Mesothelial cell of epicardium (in vitro differentiated cells): Measurements from ENCODE around the gene UGGT1. TPM values are rescaled to one million over a fixed set of nuclear protein-coding genes. Genes with fewer than 3 reads are reported as not detected.

Experiments
- DNase-seq, 2 experiments: peaks; one replicate each; pipeline ENCODE4 v3.0.0; 2021; ENCODE audit warnings: low spot score in 2 of 2; ENCODE audit not compliant: unreplicated experiment in 2 of 2
- H3K27ac Mint-ChIP-seq: 2 replicates; pipeline ENCODE4 v1.8.0; 2021; ENCODE audit warnings: mixed read lengths
- H3K27me3 Mint-ChIP-seq: 2 replicates; pipeline ENCODE4 v1.8.0; 2021; ENCODE audit warnings: low read depth, mixed read lengths
- H3K36me3 Mint-ChIP-seq: 2 replicates; pipeline ENCODE4 v1.8.0; 2021; ENCODE audit warnings: mixed read lengths
- H3K4me1 Mint-ChIP-seq: 2 replicates; pipeline ENCODE4 v1.8.0; 2021; ENCODE audit warnings: mixed read lengths
- H3K4me3 Mint-ChIP-seq: 2 replicates; pipeline ENCODE4 v1.8.0; 2021; ENCODE audit warnings: mild to moderate bottlenecking, moderate library complexity, mixed read lengths
- H3K9me3 Mint-ChIP-seq: 2 replicates; pipeline ENCODE4 v1.8.0; 2021; ENCODE audit warnings: mixed read lengths
- total RNA-seq: library from RNA; stranded (reverse); gene quantifications from 3 replicates; pipeline ENCODE4 v1.2.1, GENCODE V29; 2021
- TF ChIP-seq, protein P1 (sequence below): fragments of 200-600 bp; sonication (generic); IDR thresholded peaks from one replicate; pipeline ENCODE4 v1.5.0; 2021; ENCODE audit warnings: antibody characterized with exemption; ENCODE audit not compliant: unreplicated experiment

The UGGT1 gene
- total RNA-seq, 1 donor from 2014 or later = 41.8 TPM

DNA sequence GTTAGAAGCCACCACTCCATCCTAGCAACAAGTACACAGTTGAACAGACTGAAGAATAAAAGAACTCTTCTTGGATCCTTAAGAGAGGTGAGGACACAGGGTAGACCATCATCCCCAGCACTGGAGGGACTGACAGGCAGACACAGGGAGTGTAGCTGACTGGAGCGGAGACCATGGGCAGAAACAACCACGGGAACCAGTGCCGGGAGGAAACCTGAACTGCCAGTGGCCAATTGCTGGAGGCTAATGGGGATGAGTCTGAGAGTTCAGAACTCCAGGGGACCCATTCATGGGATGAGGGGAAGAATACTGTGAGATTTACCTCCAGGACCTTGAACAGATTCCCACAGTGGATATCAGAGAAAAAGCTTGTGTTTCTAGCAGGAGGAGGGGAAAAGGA lies 150.9 kb downstream of the UGGT1 start:
- TF ChIP-seq, protein P1, sequence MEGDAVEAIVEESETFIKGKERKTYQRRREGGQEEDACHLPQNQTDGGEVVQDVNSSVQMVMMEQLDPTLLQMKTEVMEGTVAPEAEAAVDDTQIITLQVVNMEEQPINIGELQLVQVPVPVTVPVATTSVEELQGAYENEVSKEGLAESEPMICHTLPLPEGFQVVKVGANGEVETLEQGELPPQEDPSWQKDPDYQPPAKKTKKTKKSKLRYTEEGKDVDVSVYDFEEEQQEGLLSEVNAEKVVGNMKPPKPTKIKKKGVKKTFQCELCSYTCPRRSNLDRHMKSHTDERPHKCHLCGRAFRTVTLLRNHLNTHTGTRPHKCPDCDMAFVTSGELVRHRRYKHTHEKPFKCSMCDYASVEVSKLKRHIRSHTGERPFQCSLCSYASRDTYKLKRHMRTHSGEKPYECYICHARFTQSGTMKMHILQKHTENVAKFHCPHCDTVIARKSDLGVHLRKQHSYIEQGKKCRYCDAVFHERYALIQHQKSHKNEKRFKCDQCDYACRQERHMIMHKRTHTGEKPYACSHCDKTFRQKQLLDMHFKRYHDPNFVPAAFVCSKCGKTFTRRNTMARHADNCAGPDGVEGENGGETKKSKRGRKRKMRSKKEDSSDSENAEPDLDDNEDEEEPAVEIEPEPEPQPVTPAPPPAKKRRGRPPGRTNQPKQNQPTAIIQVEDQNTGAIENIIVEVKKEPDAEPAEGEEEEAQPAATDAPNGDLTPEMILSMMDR = no peak
- peaks cover 7% of the 10 kb centered on the region for H3K9me3 Mint-ChIP-seq
- DNase-seq = no peak
- peaks cover 7% of the 10 kb centered on the region for H3K4me1 Mint-ChIP-seq
- H3K27me3 Mint-ChIP-seq = no peaks in the 10 kb centered on the region
- H3K36me3 Mint-ChIP-seq = peaks cover 8% of the 10 kb centered on the region
- no peak overlapping the region for H3K27ac Mint-ChIP-seq
- H3K4me3 Mint-ChIP-seq = no peak overlapping the region

Other genes starting within 250 kb of the UGGT1 start
- 32.9 to 34.7 TPM (median 34.1 TPM) in 3 replicates for gene POLR2D, start 233.0 kb upstream of the UGGT1 start, total RNA-seq
- 23.1 to 24.6 TPM (median 24.1 TPM) in 3 replicates for gene AMMECR1L, start 205.2 kb upstream of the UGGT1 start, total RNA-seq
- gene SAP130, start 63.1 kb upstream of the UGGT1 start, total RNA-seq = 35.9 to 38.5 TPM (median 37.5 TPM) in 3 replicates
- gene HS6ST1, start 227.7 kb downstream of the UGGT1 start, total RNA-seq = 139 to 141 TPM (median 141 TPM) in 3 replicates